Choroid plexus epithelial cell (primary cell): ENCODE data around the gene BRSK2.

Experiments used
- DNase-seq: peaks from one replicate; pipeline ENCODE4 v3.0.0-alpha.2; 2010; ENCODE audit warnings: low read depth
- H3K4me3 ChIP-seq: 2 replicates; pipeline ENCODE4 v1.5.1; 2011; ENCODE audit warnings: low read depth, mild to moderate bottlenecking, control low read depth, low read length, moderate library complexity
- CTCF ChIP-seq: conservative IDR thresholded peaks from 2 replicates; pipeline ENCODE4 v1.5.1; 2011; ENCODE audit warnings: low read depth, mild to moderate bottlenecking, control low read depth, inconsistent platforms, low read length, moderate library complexity

The BRSK2 gene

GRCh38 chr11:1456596-1457325, 67.0 kb downstream of the BRSK2 start:
- no peak for TF ChIP-seq CTCF
- H3K4me3 ChIP-seq, result no peak overlapping the region
- DNase-seq, result no peak

- no peak overlapping the region for H3K4me3 ChIP-seq
- no peak for DNase-seq
- no peak for TF ChIP-seq CTCF
Observed at GRCh38 chr11:1457326-1457680, 67.6 kb downstream of the BRSK2 start.

- no peak for DNase-seq
- TF ChIP-seq CTCF, result no peak
Observed at GRCh38 chr11:1457856-1458255, 68.1 kb downstream of the BRSK2 start.

GRCh38 chr11:1458340-1459218, 68.8 kb downstream of the BRSK2 start:
- no peak overlapping the region for H3K4me3 ChIP-seq
- peak; percentile 31 for DNase-seq
- TF ChIP-seq CTCF, result peak; percentile 37

More at GRCh38 chr11:1457856-1458255, 68.1 kb downstream of the BRSK2 start:
- no peak overlapping the region for H3K4me3 ChIP-seq

GRCh38 chr11:1459219-1459575, 69.5 kb downstream of the BRSK2 start:
- no peak overlapping the region for H3K4me3 ChIP-seq
- TF ChIP-seq CTCF, result no peak
- DNase-seq, result no peak

GRCh38 chr11:1459764-1460395, 70.1 kb downstream of the BRSK2 start:
- no peak overlapping the region for H3K4me3 ChIP-seq
- DNase-seq, result no peak
- no peak for TF ChIP-seq CTCF
